ENCODE measurements around the gene BHLHE23. TPM values are rescaled to one million over a fixed set of nuclear protein-coding genes. Genes with fewer than 3 reads are reported as not detected.

BHLHE23 gene
- total RNA-seq, 1 donor from 2014 or later, result not detected

DNA sequence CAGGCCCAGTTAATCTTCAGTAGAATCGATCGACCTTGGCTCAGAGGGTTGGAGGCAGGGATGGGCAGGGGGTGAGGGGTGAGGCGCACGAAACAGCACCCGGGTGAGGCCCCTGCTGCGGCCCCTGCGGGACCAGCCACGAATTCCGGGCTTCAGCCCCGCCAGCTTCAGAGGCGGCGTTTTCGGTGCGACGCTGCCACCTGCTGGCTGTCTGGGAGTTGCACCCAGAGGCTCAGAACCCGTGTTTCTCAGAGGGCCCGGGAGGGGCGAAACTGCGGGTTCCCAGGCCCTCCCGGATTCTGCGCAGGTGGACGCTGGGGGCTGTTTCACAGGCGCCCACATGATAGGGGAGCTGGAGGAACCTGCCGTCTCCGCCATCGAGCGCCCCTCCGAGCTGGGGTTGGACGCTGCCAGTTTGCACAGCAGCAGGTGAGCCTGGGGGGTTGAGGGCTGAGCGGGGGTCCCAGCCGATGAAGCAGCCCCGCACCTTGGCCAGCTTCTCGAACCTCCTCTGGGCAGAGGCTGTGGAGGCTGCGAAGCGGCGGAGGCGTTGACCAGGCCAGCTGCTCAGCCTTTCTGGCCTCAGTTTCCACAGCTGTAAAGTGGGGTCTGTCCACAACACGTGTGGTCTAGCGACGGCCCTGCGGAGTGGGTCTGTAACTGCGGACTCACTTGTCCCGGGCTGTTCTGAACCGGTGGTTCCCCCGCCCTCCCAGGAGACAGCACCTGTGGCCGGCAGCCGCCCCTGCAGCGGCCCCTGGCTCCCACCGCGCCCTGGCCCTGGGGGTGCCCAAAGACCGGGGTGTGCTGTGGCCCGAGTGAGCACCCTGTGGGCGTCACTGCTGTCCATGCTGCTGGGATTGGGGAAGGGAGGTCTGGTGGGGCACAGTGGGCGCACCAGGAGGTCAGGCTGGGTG is 2.5 kb upstream of the BHLHE23 start:
- no peak for DNase-seq (ENCODE audit: low read depth)

DNA sequence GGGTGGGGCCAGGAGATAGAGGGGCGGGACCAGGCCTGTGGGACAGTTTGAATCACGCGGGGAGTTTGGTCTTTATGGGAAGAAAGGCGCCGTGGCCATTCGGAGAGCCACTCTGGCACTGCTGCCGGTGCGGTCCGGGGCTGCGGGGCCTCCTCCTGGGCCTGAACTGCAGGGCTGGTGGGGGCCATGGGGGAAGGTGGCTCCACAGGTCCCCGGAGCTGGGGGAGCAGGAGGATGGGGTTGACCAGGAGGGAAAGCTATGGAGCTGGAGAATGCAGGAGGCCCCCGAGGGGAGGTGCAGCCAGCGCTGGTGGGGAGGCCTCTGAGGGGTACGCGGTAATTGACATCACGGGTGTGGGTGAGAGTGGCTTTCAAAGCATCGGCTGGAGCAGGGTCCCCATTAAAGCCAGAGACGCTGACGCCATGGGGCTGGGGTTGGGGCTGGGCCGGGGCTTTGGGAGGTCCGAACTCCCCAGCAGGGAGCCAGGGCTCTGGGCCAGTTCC is 1.8 kb upstream of the BHLHE23 start:
- no peak for DNase-seq (ENCODE audit: low read depth)

DNA sequence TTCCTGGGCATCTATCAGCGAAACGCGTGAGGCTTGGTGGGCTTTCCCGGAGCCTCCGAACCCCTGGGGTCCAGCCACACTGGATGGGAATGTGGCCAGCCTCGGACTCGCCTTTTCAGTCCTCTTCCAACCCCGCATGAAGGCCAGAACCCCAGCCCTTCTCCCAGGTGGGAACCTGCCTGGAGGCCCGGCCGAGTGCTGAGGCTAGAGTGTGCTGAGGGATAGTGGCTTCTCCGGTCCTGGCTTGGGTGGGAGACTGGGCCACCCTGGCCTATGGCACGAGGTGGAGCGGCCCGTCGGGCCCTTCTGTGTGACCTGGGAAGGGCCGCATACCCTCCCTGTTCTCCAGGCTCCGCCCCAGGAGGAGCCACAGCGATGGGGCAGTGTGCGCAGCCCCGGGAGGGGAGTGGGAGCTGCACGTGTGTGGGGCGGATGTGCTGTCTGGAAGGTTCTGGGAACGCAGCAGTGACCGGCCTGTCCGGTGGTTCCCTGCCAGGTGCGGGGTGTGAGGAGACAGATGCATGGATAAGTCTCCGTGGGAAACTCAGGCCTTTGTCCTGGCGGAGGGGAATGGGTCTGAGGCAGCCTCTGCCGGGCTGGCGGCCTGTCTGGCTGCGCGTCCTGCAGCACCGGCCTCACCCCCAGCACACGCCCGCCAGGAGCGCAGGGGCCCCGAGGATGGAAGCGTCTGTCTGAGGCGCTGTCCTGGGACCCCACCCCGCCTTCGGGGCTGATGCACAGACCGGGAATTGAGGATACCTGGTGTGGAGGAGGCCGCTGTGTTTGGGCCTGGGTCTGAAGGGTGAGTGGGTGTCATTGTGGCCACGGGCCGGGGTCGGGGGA is 1.1 kb upstream of the BHLHE23 start:
- DNase-seq (ENCODE audit: low read depth), result no peak

DNA sequence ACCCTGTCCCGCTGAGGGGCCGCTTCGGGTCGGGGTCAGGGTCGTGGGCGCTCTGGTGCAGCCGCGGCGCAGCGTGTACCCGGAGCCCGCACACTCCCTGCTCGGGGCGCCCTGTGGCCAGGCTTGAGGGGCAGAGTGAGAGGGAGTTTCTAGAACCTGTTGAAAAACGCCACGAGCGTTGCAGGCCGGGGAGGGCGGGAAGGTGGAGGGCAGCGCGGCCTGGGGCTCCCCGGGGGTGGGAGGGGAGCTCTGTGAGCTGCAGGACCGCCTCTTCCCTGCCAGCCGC is 539 bp upstream of the BHLHE23 start:
- DNase-seq (ENCODE audit: low read depth), result no peak

DNA sequence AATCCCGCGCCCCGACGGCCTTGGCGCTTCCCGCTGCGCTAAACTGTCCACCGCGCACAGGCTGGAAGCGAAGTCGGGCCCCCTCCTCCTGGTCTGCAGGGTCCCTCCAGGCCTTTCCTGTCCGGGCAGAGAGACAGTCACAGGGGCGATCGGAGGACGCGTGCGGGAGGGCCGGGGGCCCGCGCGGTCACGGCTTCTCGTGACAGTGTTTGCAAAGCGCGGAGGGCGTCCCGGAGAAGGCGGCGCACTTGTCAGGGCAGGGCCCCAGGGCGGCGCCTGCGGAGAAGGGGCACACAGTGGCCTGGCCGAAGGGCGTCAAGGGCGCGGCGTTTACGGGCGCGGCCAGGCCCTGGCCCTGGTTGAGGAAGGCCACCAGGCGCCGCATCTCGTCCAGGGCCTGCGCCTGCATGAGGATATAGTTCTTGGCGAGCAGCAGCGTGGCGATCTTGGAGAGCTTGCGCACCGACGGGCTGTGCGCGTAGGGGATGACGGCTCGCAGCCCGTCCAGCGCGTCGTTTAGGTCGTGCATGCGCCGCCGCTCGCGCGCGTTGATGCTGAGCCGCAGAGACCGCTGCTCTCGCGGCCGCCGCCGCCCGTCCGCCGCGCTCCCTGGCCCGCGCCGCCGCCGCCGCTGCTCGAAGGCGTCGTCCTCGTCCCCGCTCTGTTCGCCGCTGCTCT is 763 bp downstream of the BHLHE23 start:
- no peak for DNase-seq (ENCODE audit: low read depth)

DNA sequence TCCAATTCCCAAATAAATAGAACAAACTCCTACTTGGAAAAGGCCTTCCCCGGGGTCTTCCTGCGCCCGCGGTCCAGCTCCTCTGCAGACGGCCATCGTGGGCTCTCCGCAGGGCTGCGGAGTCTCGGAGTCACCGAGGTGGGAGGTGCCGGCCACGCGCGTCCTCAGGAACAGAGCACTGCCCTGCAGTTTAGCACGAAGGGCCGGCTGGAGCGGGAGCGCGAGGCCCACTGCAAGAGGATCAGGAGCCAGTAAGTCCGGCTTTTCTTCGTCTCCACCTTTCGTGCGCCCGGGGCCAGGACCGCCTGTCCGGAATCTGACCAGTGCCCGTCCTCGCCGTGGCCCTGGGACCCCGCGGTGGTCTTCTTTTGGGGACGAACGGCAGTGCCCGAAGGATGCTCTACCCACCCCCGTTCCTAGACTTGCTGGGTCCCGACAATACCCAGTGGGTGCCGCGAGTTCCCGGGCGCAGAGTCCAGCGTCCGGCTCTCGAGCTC is 1.4 kb downstream of the BHLHE23 start:
- no peak for DNase-seq (ENCODE audit: low read depth)

DNA sequence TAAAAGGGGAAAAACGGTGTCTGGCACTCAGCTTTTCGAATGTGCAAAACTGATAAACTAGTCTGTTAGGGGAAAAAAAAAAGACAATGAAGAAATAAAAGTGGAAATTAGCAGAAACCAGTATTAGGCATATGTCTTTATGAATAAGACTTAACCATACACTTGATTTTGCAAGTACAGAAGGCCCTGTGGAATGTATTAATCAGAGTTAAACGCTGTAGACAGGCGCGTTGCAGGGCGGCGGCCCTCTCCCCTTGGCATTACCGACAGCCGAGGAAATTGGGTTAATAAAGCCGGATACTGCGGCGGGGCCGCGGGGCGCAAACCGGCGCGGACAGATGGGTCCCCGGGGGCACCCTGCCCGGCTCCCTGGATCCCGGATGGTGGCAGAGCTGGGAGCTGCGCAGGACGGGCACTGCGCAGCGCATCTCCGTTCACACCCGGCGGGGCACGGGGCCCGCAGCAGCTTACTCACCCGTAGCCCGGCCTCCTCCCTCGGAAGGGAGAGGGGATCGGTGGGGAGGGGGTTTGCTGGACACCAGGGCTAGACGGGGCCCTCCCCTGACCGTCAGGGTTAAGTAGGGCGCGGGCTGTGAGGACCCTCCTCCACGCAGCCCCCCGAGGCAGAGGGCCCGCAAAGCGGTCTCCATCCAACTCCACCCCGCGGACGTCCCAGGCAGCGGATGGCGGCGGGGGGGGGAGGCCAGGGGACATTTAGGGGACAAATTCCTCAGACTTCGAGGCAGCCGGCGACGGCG is 2.0 kb downstream of the BHLHE23 start:
- no peak for DNase-seq (ENCODE audit: low read depth)

DNA sequence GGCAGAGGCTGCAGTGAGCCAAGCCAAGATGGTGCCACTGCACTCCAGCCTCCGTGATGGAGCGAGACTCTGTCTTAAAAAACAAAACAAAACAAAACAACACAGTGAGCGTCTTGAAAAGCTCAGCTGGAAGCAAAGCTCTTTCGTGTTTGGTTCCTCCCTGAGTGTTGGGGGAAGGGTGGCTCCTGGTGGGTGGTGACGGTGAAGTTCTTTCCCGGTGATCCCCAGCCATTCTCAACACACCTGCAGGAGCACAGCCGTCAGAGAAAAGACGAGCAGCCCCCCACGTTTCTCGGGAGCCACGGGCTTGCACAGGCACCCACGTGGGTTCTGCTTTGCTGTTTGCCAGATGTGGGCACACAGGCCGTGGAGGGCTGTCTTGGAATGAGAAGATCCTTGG is 3.2 kb downstream of the BHLHE23 start:
- no peak for DNase-seq (ENCODE audit: low read depth)

DNA sequence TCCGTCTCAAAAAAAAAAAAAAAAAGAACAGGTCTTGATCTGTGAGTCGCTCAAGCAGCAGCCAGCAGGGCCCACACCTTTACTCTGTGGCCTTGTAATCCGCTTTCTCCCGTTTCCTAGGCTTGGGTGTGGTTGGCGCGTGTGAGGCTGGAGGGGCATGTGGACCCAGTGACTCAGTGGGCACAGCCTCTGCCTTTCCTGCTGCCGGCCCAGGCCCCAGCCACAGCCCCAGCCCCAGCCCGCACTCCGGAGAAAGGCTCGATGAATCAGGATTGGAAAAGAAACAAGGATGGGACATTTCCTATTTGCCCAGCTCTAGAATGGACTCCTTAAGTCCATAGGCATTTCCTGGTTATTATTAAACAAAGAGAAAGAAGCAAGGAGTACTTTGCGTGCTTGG is 4.3 kb downstream of the BHLHE23 start:
- no peak for DNase-seq (ENCODE audit: low read depth)

DNA sequence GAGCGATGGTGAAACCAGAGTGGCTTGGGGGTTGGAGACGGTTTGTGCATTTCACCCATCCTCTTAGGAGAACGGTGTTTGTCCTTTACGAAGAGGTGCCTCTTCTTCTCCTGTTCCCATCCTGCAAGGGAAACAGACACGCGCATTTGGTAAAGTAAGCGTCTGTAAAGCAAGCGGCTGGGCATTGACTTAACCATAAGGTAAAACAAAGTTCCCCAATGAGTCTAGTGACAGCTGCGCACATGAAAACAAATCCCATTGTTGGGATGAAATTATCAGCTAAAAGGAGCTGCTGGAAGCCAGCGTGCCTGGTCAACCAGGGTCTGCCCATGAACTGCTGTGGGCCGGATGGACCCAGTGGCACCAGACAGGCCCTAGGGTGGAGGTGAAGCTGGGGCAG is 5.8 kb downstream of the BHLHE23 start:
- no peak for DNase-seq (ENCODE audit: low read depth)

DNA sequence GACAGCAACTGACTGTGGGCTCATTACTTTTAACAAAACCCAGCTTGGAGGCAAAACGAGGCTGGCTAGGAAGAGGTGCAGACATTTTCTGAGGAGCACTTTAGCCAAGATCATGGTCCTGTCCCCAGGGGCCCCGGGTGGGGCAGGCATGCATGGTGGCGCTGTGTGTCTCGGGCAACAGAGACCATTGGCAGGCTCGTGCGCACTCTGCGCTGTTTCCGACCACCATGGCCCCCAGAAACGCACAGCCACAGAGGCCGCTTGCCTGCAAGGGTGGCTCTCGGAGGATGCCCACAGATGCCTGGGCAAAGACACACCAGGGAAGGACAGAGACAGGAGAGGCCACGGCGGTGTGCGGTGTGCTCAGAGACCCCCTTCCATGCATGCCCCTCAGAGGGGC is 6.7 kb downstream of the BHLHE23 start:
- no peak for DNase-seq (ENCODE audit: low read depth)

DNA sequence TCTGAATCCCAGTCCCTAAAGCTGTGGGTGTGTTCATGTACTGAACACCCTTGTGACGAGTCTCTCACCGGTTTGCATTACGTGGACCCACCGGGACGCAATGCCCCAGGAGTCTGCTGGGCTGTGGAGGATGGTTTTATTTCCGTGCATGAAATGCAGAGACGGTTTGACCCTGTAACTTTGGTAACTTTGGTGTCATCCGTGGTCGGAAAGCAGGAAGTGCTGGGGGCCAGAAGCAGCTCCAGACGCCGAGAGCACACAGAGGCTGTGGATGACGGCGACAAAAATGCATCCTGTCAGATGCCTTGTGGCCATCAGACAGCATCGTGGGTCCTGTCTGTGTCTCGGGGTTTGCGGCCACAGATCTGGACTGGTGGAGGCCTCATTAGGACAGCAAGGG is 7.2 kb downstream of the BHLHE23 start:
- DNase-seq (ENCODE audit: low read depth), result no peak

DNA sequence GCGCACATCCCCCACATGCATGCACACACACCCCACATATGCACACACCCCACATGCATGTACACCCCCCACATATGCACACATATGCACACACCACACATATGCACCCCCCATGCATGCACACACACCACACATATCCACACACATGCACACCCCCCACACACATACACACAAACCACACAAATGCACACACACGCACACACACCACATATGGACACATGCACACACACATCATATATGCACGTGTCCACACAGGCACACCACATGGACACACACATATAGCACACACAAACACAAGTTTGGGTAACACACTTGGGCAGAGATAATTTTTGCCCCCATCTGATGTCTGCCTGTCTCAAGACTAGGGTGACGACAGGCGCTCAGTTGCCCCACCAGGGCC is 8.3 kb downstream of the BHLHE23 start:
- no peak for DNase-seq (ENCODE audit: low read depth)

DNA sequence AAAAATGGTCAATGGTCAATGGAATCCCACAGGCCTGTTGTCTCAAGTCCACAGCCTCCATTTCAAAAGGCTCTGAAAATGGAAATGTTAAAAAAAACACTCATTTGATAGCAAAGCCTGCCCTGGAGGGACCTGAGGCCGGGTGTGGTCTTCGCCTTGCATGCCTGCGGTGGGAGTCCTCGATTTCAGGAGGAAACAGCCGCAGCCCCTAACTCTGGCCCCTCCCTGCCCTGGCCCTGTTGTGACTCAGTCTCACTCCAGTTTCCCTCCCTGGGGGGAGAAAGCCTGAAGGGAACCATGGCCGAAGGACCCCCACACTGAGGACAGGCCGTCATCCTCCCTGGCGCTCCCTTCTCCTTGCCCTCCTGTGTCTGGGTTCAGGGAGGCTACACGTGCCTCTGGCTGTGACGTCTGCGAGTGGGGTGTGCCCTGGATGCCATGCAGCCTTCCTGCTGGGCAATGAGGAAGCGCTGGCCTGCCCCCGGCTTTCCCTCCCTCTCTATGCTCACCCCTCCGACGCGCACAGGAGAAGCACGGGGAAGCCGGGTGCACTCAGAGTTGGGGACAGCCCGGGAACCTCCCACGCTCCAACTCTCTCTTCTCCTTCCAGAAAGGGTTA is 9.2 kb downstream of the BHLHE23 start:
- no peak for DNase-seq (ENCODE audit: low read depth)

DNA sequence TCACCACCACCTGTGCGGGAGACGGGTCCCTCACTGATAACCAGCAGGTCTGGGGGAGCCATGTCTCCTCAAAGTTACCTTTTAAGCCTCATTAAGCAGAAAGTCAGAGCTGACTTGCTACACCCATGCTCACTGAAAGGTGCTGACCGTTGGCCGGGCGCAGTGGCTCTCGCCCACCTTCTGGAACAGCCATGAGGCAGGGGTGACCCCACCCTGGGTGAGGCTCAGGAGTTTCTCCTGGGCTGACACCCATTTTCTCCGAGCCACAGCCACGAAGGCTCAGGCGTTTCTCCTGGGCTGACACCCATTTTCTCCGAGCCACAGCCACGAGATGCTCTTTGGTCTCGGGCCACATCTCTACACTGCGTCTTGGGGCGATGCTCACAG is 10.2 kb downstream of the BHLHE23 start:
- no peak for DNase-seq (ENCODE audit: low read depth)

DNA sequence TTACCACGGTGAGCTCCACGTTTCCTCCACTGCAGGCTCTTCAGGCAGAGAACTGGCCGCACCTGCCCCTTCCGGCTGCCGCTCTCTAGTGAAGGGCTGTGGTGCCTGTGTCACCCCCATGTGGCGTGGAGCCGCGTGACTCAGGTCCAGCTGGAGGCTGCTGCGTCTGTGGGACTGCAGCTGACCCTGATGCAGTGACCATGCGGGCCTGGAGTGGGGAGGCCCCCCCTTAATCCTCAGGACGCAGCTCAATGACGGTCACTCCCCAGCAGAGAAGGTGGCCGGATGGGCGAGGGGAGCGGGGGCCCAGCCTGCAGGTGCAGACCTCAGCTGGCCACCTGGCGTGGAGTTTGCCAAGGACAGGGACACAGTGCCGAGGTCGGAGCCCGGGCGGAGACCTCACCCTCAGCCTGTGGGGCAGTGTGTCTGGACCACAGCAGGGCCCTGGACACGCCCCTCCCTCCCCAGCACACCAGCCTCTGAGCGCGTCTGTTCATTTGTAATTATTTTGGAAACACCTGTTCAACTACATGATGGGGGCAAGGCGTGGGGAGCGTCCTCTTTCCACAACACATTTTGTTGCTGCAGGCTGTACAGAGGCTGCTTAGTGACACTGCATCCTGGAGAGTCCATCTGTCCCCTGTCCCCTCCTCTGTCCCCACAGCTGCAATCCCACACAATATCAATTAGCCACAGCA is 10.7 kb downstream of the BHLHE23 start:
- DNase-seq (ENCODE audit: low read depth), result no peak

DNA sequence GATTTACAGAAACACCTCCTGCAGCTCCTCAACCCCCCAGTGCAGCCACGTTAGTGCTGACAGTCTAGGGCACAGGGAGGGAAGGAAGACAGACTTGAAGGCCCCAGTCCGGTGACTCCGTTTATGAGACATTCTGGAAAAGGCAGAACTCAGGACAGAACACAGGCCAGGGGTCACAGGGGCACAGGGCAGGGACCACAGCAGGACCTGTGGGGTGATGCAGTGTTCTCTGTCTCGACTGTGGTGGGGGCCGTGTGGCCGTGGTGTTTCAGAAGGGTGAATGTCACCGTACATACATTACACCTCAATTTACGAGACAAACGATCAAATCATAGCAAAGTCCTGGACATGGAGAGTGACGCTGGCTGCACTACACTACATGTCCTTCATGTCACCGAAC is 11.3 kb downstream of the BHLHE23 start:
- DNase-seq (ENCODE audit: low read depth), result no peak

DNA sequence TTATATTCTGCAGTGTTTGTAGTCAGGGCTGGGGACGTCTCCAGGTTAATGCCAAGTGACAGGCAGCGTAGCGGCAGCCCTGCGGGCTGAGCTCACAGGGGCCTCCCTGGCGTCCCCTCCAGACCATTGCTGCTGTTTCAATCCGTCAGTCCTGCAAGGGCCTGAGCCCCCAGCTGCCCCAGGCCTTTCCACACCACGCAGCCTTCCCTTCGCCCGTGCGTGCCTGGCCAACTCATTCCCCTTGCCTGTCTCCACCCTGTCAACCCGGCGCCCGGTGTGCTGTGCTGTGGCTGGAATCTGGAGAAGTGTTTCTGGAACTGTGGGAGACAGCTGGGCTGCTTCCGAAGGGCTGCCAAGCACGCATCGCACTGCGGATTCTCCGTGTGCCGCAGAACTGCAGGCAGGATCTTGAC is 11.9 kb downstream of the BHLHE23 start:
- DNase-seq (ENCODE audit: low read depth), result no peak

DNA sequence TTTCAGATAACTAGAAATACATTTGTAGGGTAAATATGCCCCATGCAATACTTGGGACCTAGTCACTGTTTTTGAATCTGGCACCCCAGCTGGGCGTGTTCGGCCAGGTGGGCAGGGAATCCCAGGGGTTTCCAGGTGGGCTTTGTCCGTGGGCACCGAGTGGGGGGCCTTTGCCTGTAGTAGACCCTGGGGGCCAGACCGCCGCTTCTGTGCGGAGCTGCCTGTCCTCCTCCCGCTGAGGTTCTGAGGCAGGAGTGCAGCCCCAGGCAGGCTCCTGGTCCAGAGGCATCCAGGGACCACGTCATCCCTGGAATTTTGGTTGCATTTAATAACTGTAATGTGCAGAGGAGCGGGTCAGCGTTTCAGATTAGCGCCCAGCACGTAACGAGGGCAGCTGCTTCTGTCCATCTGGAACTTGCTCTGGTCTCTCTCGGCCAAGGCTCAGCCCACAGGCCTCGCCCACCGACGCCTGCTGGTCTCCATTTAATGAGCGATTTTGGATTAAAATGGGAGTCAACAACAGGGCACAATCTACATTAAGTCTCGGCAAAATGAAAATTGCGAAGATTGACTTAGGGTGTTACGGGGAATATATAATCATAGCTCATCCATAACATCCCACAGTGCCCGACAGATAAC is 12.8 kb downstream of the BHLHE23 start:
- DNase-seq (ENCODE audit: low read depth), result no peak

DNA sequence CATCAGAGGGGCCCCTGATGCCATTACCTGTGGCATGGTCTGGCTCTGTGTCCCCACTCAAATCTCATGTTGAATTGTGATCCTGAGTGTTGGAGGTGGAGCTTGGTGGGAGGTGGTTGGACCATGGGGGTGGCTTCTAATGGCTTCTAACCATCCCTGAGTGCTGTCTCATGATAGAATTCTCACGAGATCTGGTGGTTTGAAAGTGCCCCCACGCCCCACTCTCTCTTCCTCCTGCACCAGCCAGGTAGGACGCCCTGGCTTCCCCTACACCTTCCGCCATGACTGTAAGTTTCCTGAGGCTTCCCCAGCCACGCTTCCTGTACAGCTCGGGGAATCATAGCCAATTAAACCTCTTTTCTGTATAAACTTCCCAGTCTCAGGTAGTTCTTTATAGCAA is 14.9 kb downstream of the BHLHE23 start:
- no peak for DNase-seq (ENCODE audit: low read depth)

Measured in renal cortical epithelial cell (primary cell).